ENCODE results near the gene TTC22.

TTC22 gene

DNA sequence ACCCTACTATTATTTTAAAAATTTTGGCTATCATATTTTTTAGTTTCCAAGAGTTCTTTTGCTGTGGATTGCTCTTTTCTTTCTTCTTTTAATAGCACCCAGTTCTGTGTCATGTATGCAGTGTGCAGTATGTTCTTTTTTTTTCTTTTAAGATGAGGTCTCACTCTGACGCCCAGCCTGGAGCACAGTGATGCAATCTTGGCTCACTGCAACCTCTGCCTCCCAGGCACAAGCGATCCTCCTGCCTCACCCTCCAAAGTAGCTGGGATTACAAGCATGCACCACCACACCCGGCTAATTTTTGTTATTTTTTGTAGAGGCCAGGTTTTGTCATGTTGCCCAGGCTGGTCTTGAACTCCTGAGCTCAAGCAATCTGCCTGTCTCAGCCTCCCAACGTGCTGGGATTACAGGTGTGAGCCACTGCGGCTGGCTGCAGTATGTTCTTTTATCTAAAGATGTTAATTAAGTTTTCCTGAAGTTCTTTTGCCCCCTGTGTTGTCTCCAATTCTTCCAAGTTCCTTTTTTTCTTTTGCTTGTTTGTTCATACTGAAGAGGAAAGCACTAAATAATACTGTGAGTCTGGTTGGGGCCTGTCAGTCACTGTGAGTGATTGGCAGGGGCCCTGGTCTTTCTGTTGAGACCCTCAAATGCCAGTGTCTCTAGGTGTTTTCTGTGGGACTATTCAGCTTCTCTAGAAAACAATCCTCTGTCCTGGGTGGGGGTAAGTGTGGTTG, 17.5 kb upstream of the TTC22 start:
- no peak for TF ChIP-seq POLR2A (IDR thresholded peaks at IDR 0.05; ENCODE audit: low read depth, low read length)
- FAIRE-seq (no peak), DNase-seq (ENCODE audit: insufficient read length, low spot score) (no peak)

DNA sequence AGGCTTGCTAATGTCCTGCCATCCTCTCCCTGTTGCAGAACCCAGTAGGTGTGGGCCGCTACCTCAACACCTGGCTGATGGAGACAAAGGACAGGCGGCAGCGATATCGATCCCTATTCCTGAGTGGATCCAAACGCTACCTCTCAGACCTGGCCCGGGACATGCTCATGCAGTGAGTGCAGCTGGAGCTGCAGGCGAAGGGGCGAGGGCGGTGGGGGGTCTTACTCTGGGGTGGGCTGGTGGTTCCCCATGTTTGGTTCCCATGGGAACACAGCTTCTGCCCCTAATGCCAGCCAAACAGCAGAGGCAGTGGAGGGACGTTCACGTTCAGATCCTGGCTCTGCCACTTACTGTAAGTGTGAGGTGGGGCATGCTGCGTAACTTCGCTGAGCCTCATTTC, 15.8 kb upstream of the TTC22 start:
- DNase-seq (ENCODE audit: insufficient read length, low spot score), result no peak
- no peak for TF ChIP-seq POLR2A (IDR thresholded peaks at IDR 0.05; ENCODE audit: low read depth, low read length)
- no peak for FAIRE-seq

DNA sequence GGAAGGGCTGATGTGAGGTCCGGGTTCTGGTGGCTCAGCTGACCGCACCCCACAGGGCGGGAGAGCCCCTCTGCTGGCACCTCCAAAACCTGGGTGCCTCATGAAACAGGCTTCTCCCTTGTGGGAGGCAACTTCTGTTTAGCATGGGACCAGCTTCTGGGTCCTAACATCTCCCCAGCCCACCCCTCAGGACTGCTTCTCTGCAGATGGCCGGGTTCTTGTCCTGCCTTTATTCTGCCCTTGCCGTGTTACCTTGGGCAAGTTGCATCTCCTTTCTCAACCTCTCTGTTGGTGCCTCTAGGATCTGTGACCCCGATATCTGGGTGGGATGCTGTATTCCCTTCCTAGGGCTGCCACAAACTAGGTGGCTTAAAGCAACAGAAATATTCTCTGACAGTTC, 15.0 kb upstream of the TTC22 start:
- DNase-seq (ENCODE audit: insufficient read length, low spot score), result no peak
- no peak for TF ChIP-seq POLR2A (IDR thresholded peaks at IDR 0.05; ENCODE audit: low read depth, low read length)
- no peak for FAIRE-seq

DNA sequence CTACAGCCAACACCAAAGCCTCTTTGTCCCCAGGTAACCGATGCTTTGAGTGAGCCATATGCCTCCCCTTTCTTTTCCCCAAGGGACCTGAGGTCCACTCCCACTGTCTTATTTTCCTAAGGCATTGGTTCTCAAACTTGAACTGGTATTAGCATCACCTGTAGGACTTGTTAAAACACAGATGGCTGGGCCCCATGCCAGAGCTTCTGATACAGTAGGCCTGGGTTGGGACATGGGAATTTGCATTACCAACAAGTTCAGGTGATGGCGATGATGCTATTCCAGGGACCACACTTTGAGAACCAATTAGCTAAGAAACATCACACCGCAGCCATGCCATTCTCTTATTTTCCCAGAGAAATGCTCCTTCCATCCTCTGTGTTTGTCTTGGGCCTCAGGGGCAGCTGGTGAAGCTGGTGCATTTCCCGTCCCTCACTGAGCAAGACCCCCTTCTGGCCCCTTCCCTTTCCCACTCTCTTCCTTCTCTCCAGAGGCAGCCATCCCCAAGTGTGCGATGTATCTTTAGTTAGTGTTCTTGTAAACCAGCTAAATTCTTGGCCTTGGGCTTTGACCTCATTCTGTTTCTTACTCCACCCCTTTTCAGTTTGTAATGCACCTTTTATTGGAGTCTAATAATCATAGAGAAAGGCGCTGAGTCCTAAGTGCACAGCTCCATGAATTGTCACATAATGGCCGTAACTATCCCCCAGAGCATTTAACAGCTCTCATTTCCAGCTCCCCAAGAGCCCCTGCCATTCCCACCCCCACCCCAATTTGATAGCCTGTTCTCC, 14.2 kb upstream of the TTC22 start:
- FAIRE-seq (no peak), DNase-seq (ENCODE audit: insufficient read length, low spot score) (no peak)
- no peak for TF ChIP-seq POLR2A (IDR thresholded peaks at IDR 0.05; ENCODE audit: low read depth, low read length)

DNA sequence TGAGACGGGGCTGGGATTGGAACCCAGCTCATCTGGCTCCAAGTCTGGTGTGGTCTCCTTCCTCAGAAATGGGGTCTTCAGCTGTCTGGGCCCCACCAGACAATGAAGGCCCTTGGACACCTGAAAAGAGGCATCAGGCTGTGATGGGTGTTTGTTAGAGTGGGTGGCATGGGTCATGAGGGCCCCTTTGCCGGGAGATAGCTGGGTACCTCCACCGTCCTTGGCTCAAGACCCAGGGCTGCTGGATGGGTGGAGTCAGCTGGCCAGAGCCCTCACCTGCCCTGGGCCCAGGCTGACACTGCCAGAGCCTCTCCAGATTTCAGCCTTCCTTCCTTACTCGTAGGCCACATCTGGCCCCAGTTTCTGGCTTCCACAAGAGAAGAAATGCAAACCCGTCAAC, 13.4 kb upstream of the TTC22 start:
- no peak for TF ChIP-seq POLR2A (IDR thresholded peaks at IDR 0.05; ENCODE audit: low read depth, low read length)
- FAIRE-seq, result no peak
- no peak for DNase-seq (ENCODE audit: insufficient read length, low spot score)

DNA sequence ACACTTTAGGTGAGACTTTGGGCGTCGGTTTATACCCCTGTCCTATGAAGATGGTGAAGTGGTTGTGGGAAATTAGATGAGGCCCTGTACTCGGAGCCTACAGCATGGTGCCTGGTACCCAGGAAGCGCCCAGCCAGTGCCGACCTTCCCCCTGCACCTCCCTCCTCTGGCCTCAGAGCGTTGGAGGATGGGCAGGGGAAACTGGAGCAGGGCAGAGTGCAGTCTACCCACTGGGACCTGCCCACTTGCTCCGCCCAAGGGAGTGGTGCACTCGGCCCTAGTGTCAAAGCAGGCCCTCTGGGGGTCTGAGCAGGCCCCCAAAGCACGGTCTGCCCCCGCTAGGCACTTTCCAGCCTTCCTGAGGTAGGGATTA, 13.0 kb upstream of the TTC22 start:
- no peak for FAIRE-seq
- no peak for DNase-seq (ENCODE audit: insufficient read length, low spot score)
- TF ChIP-seq POLR2A (IDR thresholded peaks at IDR 0.05; ENCODE audit: low read depth, low read length), result no peak

DNA sequence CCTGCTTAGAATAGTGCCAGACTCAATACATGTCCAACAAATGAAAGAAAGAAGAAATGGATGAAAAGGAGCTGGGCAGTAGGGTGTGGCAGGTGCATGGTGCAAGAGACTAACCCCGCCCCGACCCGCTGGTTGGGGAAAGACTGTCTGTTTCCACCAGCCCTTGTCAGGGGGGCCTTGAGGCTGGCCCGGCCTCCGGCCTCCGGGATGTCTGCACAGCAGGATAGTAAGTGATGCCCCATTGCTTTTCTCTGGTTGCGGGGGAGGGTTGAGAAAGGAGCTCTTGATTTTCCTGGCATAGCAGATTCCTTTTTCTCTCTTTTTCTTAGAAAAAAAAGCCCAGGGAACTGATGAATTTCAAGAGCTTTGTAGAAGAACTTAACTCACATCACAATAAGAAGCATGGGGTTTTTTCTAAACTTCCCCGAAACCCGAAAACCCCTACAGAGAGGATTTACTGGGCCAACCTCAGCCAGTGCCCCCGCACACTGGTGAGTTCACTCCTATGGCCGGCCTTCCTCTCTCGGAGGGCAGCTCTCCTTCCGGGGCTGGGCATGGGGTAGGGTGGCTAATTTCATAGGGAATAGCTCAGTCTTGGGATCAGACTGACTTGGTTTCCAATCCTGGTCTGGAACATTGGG, 12.5 kb upstream of the TTC22 start:
- no peak for TF ChIP-seq POLR2A (IDR thresholded peaks at IDR 0.05; ENCODE audit: low read depth, low read length)
- DNase-seq (ENCODE audit: insufficient read length, low spot score), result no peak
- no peak for FAIRE-seq

DNA sequence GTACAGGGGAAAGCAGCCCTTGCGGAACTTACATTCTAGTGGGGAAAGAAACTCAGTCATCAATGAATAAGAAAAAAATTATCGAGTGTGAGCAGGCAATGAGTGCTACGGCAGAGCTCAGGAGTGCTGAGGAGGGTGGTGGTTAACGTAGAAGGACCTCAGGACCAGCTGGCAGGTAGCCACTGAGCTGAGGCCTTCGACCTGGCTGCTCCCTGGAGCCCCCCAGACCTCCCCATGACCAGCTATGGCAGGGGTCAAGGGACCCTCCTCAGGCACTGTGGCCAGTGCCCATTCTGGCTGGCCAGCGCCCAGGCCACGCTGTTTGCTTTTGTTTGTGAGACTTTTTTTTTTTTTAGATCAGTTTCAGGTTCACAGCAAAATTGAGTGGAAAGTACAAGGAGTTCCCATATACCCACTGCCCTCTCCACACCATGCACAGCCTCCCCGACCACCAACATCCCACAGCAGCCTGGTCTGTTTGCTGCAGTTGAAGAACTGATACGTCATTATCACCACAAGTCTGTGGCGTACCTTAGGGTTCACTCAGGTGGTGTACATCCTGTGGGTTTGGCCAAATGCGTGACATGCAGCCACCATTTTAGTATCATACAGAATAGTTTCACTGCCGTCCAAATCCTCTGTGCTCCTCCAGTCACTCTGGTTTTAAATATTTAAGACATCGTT, 11.8 kb upstream of the TTC22 start:
- DNase-seq (ENCODE audit: insufficient read length, low spot score) (no peak), FAIRE-seq (no peak)
- no peak for TF ChIP-seq POLR2A (IDR thresholded peaks at IDR 0.05; ENCODE audit: low read depth, low read length)

DNA sequence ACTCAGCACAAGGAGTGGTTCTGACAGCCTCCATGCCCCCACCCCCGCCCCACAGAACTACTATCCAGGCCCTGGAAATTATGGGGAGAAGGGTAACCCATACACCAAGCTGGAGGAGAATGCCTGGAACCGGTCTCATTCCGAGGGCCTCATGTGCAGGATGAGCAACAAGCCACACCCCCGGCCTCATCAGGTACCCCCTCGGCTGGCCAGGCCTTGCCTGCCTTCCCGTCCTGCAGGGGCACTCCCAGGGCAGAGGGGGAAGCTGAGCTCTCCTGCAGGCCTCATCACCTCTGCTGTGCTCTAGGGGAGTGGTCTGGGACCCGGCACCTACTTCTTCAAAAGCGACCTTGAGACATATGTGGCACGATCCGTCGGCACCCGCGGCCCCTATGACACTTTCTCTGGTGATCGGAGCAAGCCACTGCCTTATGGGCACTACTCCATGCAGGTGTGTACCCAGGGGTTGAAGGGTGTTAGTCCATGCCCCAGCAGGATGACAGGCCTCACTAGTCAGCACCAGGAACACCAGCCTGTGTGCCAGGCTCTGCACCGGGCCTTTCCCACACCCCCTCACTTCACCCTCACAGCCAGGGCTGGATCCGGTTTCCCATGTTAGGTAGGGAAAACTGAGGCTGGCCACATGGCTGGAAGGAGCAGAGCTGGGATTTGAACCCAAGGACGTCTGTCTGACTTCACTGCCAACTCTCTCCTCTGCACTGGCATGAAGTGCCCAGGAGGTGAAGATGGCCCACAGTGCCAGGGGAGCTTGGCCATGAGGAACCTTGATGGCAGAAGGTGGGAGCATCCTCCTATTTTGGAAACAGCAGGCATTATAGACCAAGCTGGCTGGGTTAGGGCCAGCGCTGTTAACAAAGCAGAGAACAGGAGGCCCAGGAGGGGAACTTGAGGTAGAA, 10.9 kb upstream of the TTC22 start:
- DNase-seq (ENCODE audit: insufficient read length, low spot score) (no peak), FAIRE-seq (no peak)
- no peak for TF ChIP-seq POLR2A (IDR thresholded peaks at IDR 0.05; ENCODE audit: low read depth, low read length)

DNA sequence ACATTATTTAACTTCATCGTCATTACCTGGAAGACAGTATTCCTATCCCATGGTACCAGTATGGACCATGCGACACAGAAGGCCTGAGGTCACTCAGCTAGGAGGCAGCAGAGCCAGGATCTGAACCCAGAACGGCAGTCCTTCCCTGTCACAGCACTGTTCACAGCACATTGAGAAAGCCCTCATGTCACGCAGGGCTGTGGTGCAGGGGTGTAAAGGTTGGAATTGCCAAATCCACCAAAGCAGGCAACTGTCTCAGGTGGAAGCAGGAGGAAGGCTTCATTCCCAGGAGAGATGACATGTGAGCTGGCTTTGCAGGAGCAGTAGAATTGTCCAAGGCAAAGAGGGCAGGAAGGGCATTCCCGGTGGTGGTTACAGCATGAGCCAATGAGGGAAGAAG, 9.9 kb upstream of the TTC22 start:
- no peak for TF ChIP-seq POLR2A (IDR thresholded peaks at IDR 0.05; ENCODE audit: low read depth, low read length)
- FAIRE-seq (no peak), DNase-seq (ENCODE audit: insufficient read length, low spot score) (no peak)

DNA sequence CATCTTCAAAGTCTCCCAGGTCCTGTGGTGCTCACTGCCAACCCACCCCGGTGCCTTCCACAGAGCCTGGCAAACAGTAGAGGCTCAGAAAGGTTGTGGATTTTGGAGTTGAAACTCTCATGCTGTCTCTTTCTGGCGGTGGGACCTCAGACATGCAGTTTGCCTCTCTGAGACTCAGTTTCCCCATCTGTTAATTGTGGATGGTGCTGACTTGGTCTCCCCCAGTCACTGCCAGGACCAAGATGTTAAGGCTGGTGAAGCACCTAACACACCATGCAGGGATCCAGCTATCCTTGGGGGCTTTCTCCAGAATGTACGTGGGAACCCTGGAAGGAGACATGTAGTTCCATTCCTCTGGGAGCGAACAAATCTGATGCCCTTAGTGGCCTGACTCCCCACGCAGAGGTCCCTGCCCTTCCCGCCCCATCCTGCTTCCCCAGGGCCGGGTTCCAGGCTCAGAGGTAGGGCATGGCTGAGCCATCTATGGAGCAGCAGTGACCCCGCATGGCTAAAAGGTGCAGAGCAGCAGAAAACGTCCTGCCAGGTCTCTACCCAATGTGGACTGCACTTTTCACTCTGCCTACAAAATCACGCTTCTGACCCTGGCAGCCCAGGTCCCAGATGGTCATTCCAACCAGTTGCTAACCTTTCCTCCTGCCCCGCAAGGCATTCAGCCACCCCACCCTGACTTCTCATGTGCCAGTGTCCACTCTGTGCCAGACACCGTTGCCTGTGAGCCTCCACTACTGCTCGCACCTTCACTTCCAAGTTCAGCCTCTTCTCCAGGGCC, 9.2 kb upstream of the TTC22 start:
- TF ChIP-seq POLR2A (IDR thresholded peaks at IDR 0.05; ENCODE audit: low read depth, low read length), result no peak
- DNase-seq (ENCODE audit: insufficient read length, low spot score) (peak; percentile 88), FAIRE-seq (peak; percentile 38)

DNA sequence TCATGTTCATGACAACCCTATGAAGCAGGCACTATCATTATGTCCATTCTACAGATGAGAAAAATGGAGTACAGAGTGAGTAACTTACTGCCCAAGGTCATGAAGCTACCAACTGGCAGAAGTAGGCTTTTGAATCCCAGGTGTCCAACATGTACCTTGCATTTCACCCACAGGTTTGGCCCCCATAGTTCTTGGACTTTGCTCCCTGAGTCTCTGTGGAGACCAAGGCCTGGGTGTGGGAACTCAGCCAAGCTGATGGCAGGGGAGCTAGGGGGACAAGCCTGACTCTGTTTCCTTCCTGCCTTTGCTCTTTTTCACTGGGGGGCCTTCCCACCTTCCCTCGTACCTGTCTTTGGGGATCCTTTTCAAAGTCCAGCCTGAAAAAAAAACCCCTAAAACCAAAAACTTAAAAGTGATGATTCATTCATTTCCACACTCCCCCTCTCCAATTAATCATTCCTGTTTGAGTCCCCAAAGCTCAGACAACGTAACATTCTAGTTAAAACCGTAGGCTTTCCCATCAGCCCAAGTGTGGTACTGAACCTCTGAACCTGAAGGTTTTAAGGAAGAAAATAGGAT, 8.5 kb upstream of the TTC22 start:
- no peak for FAIRE-seq
- DNase-seq (ENCODE audit: insufficient read length, low spot score), result no peak
- no peak for TF ChIP-seq POLR2A (IDR thresholded peaks at IDR 0.05; ENCODE audit: low read depth, low read length)

All from H54 (cell line).